OCI-LY3 (cell line): ENCODE results near the gene ANO4.

Experiments used
- EZH2phosphoT487 ChIP-seq: fragments of 200-600 bp; shearing (Covaris generic); IDR thresholded peaks from 2 replicates; pipeline ENCODE4 v1.6.1; 2018; ENCODE audit warnings: antibody characterized with exemption, mixed run types, low read depth
- TF ChIP-seq, protein P1 (sequence below): fragments of 200-600, 300-600 bp; sonication (generic); IDR thresholded peaks from 2 replicates; pipeline ENCODE4 v1.5.1; 2014; ENCODE audit warnings: antibody characterized with exemption, low read length, low read depth

DNA sequence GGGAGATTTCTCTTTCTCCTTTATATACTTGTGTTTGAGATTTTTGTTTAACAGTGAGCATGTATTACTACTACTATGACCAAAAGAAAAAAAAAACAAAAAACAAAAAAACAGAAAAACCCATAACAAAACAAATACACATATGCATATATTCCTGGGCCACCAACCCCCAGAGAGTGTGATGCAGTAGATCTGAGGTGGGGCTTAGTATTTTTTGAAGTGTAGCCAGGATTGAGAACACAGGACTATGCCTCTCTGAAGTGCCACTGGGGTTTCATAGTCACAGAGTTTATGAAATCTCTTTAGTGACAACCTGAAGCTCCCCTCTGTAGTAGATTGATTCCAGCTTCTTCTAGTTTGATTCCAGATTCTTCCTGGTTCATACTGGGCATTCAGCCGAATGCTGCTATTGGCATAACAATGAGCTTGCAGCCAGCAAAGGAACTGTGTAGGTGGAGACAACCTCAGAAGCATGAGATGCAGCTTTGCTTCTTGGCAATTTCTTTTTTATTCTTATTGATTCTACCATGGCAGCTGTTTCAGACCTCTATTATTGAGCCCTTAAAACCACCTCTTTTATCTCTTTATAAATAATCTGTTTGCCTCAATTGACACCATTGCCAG is 15.5 kb upstream of the ANO4 start:
- TF ChIP-seq, protein P1, sequence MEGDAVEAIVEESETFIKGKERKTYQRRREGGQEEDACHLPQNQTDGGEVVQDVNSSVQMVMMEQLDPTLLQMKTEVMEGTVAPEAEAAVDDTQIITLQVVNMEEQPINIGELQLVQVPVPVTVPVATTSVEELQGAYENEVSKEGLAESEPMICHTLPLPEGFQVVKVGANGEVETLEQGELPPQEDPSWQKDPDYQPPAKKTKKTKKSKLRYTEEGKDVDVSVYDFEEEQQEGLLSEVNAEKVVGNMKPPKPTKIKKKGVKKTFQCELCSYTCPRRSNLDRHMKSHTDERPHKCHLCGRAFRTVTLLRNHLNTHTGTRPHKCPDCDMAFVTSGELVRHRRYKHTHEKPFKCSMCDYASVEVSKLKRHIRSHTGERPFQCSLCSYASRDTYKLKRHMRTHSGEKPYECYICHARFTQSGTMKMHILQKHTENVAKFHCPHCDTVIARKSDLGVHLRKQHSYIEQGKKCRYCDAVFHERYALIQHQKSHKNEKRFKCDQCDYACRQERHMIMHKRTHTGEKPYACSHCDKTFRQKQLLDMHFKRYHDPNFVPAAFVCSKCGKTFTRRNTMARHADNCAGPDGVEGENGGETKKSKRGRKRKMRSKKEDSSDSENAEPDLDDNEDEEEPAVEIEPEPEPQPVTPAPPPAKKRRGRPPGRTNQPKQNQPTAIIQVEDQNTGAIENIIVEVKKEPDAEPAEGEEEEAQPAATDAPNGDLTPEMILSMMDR = no peak
- TF ChIP-seq EZH2phosphoT487 = no peak
